Stimulated activated CD8-positive, alpha-beta memory T cell treated with anti-CD3 and anti-CD28 coated beads, Interleukin-7, amount 100 ng/mL, for 4 hours (primary cell): ENCODE results near the gene SLC9A6.
"Not testable (repeated sequence)": the region's sequence is repeated elsewhere in the genome, so short reads cannot be mapped to it uniquely, and the experiment has no call there.

Experiments used
- DNase-seq, 2 donors: peaks; one replicate each; pipeline ENCODE4 v3.0.0-alpha.2; 2020; ENCODE audit warnings: low read depth in 2 of 2

SLC9A6 gene

DNA sequence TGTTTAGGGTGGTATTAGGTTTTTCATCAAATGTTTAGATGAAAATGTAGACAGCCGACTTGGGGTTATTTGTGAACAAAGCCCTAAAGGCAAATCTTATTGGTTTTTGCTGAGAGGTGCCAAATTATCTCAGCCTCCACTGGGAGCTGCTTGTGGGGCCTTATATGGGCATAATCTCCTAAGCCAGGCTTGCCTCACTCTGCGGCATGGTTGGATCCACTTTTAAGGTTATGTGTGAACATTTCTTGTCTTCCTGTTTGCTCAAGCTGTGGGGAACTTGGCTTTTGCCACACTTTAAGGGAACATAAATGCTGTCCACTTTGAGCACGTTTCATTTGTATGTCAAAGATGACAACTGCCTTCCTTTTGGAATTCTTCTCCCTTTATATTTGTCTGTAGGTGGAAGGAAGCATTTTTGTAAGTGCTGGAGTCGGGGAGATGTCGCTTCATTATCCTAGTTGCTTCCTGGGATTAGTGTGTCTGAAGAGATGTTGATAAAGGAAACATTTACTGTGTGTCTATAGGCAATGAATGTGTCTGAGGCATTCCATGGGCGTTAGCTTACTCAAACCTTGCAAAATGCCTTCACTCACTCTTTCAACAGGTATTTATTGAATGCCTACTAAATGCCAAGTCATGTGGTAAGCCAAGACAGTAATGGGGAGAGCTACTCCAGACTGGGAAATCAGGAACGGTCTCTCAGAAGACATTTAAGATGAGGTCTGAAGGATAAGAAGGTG, 78.3 kb downstream of the SLC9A6 start:
- no peak for DNase-seq

DNA sequence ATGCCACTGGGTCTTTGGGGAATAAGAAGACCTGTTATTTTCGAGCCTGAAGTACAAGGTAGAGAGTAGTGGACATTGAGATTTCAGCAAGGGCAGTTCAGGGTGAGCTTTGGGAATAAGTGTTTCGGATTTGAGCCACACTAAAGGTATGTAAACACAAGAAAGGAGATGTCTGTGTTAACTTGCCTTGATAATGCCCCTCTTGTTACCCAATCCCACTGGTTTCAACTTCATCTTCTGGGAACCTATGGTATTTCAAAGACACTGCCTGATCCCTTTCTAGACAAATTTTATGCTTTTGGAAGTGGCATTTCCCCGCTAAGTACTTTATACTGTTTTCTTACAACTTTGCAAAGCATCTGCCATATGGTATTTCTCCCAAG, 79.4 kb downstream of the SLC9A6 start:
- no peak for DNase-seq

GRCh38 chrX:136065044-136065671, 79.9 kb downstream of the SLC9A6 start:
- no peak for DNase-seq

- DNase-seq = no peak
Measured at GRCh38 chrX:136067097-136067496, 81.9 kb downstream of the SLC9A6 start.

DNA sequence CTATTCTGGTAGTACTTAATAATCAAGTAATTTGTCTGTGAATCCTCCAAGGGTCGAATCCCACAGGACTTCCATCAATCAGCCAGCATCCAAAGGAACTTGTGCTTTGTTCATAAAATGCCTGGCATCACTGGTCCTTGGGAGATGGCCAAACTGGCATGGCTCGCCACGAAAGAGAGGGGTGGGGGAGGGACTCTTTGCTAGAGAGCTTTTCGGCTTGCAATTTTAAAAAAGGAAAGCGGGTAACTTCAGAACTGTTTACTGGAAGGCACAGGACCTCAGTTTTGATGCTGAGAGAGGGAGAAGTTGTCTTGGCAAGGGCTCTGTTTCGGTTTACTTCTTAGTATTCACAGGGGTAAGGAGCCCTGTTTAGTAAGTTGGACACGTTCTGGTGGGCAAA, 82.7 kb downstream of the SLC9A6 start:
- no peak for DNase-seq

DNA sequence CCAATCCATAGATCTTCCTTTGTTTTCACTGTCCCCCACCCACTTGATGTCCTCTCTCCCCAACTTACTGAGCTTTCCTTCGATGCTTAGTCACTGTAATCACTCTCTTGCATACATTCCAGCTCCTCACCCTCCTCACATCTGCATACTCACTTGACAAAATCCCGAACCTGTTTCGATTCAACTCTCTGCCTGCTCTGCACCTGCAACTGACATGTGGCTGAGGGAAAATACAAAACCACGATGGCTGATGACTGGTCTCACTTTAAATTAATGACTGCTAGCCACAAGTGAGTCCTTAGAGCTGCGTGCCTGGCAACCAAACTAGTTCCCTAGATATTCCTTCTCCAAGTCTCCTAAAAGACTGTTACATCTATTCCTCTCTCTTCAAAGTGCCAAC, 91.7 kb downstream of the SLC9A6 start:
- no peak for DNase-seq

- DNase-seq = no peak
Measured at GRCh38 chrX:136080766-136081165, 95.5 kb downstream of the SLC9A6 start.

- no peak for DNase-seq
Measured at GRCh38 chrX:136086521-136086920, 101.3 kb downstream of the SLC9A6 start.

- DNase-seq = not testable (repeated sequence)
Measured at GRCh38 chrX:136091898-136092297, 106.7 kb downstream of the SLC9A6 start.

- no peak for DNase-seq
Measured at GRCh38 chrX:136094962-136095361, 109.7 kb downstream of the SLC9A6 start.
